ENCODE measurements around the gene PDILT.
"Not testable (repeated sequence)": the region's sequence is repeated elsewhere in the genome, so short reads cannot be mapped to it uniquely, and the experiment has no call there.

PDILT gene

DNA sequence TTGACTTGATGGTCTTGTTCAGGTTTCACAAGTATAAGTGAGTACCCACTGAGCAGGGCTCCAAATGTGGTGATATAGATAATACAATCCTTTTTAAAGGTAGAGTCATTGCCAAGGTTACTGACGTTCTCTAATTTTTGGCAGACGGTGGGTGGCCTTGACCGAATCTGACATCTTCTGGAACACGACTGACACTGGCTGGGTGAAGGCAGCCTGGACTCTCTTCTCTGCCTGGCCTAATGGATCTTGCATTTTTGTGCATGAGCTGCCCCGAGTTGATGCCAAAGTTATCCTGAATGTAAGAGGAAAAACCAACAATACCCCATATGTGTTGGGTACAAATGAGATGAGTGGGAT is 19.2 kb upstream of the PDILT start:
- H3K4me3 Mint-ChIP-seq; H3K27me3 Mint-ChIP-seq; H3K9me3 Mint-ChIP-seq; H3K4me1 Mint-ChIP-seq; H3K36me3 Mint-ChIP-seq (ENCODE audit: low read depth); DNase-seq; H3K27ac Mint-ChIP-seq; ATAC-seq: not testable (repeated sequence)

DNA sequence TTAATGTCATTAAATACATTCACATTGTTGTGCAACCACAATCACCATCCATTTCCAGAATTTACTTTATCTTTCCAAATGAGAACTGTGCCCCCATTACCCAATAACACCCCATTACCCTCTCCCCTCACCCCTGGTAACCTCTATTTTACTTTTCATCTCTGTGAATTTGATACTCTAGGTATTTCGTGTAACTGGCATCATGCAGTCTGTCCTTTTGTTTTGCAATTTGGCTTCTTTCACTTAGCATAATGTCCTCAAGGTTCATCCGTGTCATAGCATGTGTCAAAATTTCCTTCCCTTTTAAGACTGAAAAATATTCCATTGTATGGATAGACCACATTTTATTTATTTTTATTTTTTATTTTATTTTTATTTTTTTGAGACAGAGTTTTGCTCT is 17.2 kb upstream of the PDILT start:
- H3K4me1 Mint-ChIP-seq; H3K27me3 Mint-ChIP-seq; H3K36me3 Mint-ChIP-seq (ENCODE audit: low read depth); DNase-seq; H3K4me3 Mint-ChIP-seq; H3K9me3 Mint-ChIP-seq; ATAC-seq; H3K27ac Mint-ChIP-seq: not testable (repeated sequence)

DNA sequence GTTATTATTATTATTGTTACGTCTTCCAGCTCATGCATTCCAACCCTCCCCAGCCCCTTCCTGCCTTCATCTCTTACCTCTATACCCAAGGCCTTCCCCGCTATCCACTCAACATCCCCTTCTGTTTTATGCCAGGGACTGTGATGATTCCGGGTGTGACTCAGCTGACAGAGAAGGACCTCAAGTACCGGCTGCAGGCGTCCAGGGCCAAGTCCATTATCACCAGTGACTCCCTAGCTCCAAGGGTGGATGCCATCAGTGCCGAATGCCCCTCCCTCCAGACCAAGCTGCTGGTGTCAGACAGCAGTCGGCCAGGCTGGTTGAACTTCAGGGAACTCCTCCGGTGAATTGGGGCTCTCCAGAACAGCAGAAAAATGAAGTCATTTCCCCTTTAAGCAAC is 14.6 kb upstream of the PDILT start:
- H3K36me3 Mint-ChIP-seq (ENCODE audit: low read depth); DNase-seq; ATAC-seq; H3K4me1 Mint-ChIP-seq; H3K4me3 Mint-ChIP-seq; H3K27me3 Mint-ChIP-seq; H3K9me3 Mint-ChIP-seq; H3K27ac Mint-ChIP-seq: not testable (repeated sequence)

DNA sequence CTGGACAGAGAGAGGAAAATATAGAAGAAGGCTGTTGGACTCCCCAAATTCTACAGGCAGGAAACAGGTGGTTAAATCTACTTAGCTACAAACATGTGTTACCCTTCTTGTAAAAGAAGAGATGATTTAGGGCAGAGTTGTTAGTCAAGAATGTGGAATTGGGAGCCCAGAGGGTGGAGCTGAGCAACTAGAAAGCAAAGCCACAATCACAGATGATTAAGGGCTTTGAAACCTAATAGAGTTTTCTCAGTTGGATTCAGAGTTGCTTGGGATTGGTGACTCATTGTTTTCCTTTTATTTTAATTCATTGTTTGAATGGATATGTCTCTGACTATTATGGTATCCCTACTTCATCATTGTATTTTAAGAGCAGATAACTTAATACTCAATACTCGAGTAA is 11.0 kb upstream of the PDILT start:
- Mint-ChIP-seq H3K9me3 (no peaks in the 10 kb centered on the region), H3K27ac (no peak overlapping the region), H3K4me1 (no peaks in the 10 kb centered on the region), H3K36me3 (ENCODE audit: low read depth) (no peaks in the 10 kb centered on the region), H3K4me3 (no peak overlapping the region), H3K27me3 (peaks cover 6% of the 10 kb centered on the region)
- no peak for ATAC-seq
- DNase-seq = no peak

DNA sequence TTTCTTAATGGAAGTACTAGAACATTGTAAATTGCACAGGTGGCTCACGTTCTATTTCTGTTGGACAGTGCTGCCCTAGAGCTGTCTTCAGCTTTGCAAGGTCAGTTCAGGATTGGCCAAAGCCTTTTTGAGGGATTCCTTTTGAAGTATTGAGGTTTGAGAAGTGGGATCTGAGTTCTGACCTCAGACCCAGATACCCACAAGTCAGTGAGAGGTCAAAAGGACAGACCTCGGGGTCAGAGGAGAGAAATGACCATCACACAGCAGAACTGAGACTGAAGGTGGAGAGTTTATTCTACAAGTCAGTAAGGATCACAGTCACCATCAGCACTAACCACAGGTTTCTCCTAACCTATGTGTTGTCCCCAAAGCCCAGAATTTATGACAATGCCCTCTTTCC is 6.5 kb upstream of the PDILT start:
- no peaks in the 10 kb centered on the region for H3K36me3 Mint-ChIP-seq (ENCODE audit: low read depth)
- H3K27me3 Mint-ChIP-seq = peaks cover 3% of the 10 kb centered on the region
- no peak for DNase-seq
- H3K4me1 Mint-ChIP-seq = no peaks in the 10 kb centered on the region
- no peak overlapping the region for H3K27ac Mint-ChIP-seq
- H3K4me3 Mint-ChIP-seq = no peak overlapping the region
- H3K9me3 Mint-ChIP-seq = no peaks in the 10 kb centered on the region
- no peak for ATAC-seq

DNA sequence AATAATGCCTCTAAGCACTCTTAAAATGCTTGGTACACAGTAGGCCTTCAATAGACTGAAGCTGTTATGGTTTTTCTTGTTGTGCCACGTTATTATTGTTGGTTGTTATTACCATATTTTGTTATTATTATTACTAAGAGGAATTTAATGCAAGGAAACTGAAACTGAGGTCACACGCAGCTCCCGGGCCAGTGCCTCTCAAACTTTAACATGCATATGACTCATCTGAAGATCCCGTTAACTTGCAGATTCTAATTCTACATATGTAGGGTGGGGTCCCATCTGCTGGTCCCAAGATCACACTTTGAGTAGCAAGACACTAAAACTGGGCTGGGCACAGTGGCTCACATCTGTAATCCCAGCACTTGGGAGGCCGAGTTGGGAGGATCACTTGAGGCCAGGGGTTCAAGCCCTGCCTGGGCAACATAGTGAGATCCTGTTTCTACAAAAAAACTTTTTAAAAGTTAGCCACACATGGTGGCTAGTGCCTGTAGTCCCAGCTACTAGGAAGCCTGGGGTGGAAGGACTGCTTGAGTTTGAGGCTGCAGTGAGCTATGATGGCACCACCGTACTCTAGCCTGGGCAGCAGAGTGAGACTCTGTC is 5.7 kb upstream of the PDILT start:
- no peak for DNase-seq
- no peak overlapping the region for H3K4me3 Mint-ChIP-seq
- H3K4me1 Mint-ChIP-seq = no peaks in the 10 kb centered on the region
- peaks cover 3% of the 10 kb centered on the region for H3K27me3 Mint-ChIP-seq
- ATAC-seq = no peak
- no peaks in the 10 kb centered on the region for H3K36me3 Mint-ChIP-seq (ENCODE audit: low read depth)
- no peak overlapping the region for H3K27ac Mint-ChIP-seq
- H3K9me3 Mint-ChIP-seq = no peaks in the 10 kb centered on the region

DNA sequence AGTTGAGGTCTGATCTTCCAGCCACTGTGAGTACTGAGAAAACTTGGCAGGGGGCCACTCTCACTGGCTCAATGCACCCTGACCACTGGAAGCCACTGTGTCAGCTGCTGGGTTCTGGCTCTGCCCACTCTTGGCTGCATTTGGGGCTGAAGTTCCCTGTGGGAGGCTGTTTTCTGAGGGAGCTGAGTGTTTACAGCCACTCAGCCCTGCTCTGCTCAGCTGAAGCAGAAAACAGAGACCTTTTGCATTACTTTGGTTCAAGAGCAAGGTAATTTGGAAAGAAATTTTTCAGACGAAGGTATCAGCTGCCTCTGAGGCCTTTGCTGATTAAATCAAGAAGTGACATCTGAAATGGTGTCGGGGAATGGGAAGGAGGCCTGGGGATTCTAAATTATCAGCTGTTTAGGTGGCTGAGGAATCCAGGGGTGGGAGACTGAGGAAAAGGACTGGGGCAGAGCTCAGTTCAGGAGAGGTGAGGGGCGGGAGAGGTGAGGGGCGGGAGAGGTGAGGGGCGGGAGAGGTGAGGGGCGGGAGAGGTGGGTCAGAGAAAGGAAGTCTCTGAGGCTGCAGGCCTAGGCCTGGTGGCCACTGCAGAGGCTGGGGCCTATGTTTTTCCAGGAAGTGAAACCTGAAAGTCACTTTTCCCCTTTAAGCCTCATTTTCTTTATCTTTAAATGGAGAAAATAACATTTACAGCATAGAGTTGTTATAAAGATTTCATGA is 5.0 kb upstream of the PDILT start, which contains the start of gene ACSM5:
Gene ACSM5, plus strand, starts transcription at position 137 of the 723 bp plus-strand sequence. CDS start 1,951 bp downstream, outside the sequence.
- DNase-seq = no peak
- H3K9me3 Mint-ChIP-seq = no peaks in the 10 kb centered on the region
- H3K27ac Mint-ChIP-seq = no peak within 1 kb of the TSS
- H3K4me1 Mint-ChIP-seq = no peaks in the 10 kb centered on the region
- no peaks in the 10 kb centered on the region for H3K36me3 Mint-ChIP-seq (ENCODE audit: low read depth)
- H3K4me3 Mint-ChIP-seq = no peak within 1 kb of the TSS
- H3K27me3 Mint-ChIP-seq = peaks cover 2% of the 10 kb centered on the region
- no peak for ATAC-seq

DNA sequence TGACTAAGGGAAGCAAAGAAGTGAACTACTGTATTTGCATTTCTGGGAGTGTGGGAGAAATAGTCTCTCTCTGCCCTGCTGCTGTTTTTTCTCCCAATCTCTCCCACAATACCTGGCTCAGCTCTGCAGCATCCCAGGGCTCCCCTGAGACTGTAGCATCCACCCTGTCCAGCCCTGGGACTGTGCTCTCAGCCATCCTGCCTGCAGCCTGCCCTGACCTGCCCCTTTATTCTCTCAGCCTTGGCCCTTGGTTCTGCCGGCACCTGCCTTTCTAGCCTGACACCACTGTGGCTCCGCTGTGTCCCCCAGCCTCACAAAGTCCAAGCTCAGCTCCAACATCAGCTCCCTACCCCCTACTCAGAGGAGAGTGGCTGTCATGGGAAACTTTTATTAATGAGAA is 1.9 kb downstream of the PDILT start:
- no peak for ATAC-seq
- DNase-seq = no peak
- no peak overlapping the region for H3K27ac Mint-ChIP-seq
- H3K4me1 Mint-ChIP-seq = no peaks in the 10 kb centered on the region
- no peaks in the 10 kb centered on the region for H3K27me3 Mint-ChIP-seq
- no peaks in the 10 kb centered on the region for H3K9me3 Mint-ChIP-seq
- H3K4me3 Mint-ChIP-seq = no peak overlapping the region
- no peaks in the 10 kb centered on the region for H3K36me3 Mint-ChIP-seq (ENCODE audit: low read depth)

DNA sequence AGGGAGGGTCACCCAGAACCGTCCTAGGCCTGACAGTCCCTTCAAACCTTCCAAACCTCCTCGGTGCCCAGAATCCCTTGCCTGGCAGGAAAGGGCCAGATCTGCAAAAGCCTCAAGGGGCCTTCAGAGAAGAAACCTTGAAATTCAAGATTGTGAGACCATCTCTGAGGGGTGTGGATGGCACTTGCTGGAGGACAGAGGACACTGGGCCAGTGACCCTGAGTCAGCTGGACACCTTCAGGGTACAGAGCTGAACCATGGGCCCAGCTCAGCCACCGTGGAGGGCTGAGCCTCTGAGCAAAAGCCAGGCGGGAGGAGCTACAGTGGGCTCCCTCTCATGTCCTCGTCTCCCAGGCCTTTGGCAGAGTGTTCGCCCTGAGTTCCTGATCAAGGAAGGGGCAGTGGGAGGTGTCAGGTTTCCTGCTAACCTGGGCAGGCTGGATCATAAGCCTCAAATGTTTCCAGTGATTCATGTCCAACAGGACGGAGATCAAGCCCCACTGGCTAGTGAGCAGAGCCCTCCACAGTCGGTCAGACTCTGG is 3.0 kb downstream of the PDILT start:
- Mint-ChIP-seq H3K27ac (no peak overlapping the region), H3K36me3 (ENCODE audit: low read depth) (no peaks in the 10 kb centered on the region), H3K4me1 (no peaks in the 10 kb centered on the region), H3K4me3 (no peak overlapping the region), H3K9me3 (no peaks in the 10 kb centered on the region), H3K27me3 (no peaks in the 10 kb centered on the region)
- no peak for DNase-seq
- no peak for ATAC-seq

DNA sequence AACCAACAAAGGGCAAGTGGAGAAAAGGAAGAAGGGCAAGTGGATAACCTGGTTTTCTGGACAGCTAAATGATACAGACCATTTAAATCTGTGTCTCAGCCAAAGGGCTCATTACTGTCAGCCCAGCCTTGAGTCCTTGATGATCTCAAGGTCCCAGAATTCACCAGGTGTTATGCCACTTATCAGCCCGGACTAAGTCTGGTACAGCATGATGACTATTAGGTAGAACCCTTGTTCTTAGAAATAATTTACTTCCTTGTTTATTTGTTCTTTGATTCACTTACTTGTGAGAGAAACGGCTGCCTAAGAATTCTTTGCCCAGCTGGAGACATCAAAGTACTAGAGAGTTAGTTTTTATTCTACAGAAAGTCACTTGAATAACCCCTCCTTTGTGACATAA is 3.5 kb downstream of the PDILT start:
- Mint-ChIP-seq H3K27me3 (no peaks in the 10 kb centered on the region), H3K9me3 (no peaks in the 10 kb centered on the region), H3K27ac (no peak overlapping the region), H3K4me1 (no peaks in the 10 kb centered on the region), H3K36me3 (ENCODE audit: low read depth) (no peaks in the 10 kb centered on the region), H3K4me3 (no peak overlapping the region)
- ATAC-seq (no peak), DNase-seq (no peak)

DNA sequence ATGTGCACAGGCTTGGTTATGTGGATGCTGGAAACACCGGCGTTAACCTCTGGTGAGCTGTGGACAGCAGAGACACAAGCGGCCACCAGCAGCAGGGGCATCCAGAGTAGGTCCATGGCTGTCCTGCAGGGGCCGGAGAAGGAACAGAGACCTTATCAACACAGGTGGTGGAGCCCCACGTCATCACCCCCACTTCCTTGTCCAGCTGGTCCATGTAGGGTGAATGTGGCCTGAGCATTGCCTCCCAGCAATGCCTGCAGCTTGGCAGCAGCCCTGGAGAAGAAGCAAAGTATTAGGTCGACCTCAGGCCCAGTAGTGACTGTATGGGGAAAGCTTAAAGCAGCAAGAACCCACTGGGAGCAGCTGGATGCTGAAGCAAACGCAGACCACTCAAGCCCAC is 5.4 kb downstream of the PDILT start:
- Mint-ChIP-seq H3K36me3 (ENCODE audit: low read depth) (no peaks in the 10 kb centered on the region), H3K4me3 (no peak overlapping the region), H3K27ac (no peak overlapping the region), H3K27me3 (no peaks in the 10 kb centered on the region), H3K9me3 (no peaks in the 10 kb centered on the region), H3K4me1 (no peaks in the 10 kb centered on the region)
- ATAC-seq (no peak), DNase-seq (no peak)

DNA sequence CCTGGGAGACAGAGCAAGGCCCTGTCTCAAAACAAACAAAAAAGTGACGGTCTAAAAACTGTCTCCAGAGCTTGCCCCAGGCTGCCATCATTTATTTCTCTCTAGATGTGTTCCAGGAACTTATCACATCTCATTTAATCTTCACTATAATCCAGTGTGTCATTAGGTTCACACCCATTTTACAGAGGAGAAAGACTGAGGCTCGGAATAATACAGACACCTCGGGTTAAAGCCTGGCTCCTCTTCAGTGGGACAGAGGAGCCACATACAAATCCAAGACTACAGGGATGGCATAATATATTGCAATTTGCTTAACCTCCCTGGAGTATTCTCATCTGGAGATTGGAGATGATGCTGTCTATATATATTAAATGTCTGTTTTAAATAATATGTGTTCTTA is 5.9 kb downstream of the PDILT start:
- Mint-ChIP-seq H3K4me3 (no peak overlapping the region), H3K27me3 (no peaks in the 10 kb centered on the region), H3K27ac (no peak overlapping the region), H3K36me3 (ENCODE audit: low read depth) (no peaks in the 10 kb centered on the region), H3K4me1 (no peaks in the 10 kb centered on the region), H3K9me3 (no peaks in the 10 kb centered on the region)
- no peak for ATAC-seq
- no peak for DNase-seq

DNA sequence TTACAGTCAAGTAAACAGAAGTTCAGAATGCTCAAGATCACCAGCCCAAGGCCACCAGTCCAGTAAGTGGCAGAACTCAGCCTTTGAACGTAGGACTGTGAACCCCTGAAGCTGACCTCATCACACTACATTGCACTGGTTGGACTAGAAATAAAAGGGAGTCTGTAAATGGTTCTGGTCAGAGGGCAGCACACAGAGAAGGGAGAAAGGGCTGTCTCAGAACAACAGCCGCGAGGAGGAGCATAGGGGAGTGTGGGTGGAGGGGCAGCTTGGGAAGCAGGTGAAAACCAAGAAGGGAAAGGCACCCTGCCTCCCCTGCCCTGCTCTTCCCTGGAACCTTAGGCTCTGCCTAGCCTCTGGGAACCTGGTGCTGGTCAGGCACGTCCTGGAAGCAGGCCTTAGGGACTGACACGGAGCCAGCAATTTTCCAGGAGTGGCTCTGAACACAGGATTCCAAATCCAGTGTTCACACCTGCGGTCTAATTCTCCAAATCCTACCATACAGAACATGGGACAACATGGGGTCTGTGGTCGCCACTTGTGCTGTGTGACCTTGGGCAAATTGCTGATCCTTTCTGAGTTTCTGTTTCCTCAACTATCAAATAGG is 7.0 kb downstream of the PDILT start:
- Mint-ChIP-seq H3K36me3 (ENCODE audit: low read depth) (no peaks in the 10 kb centered on the region), H3K27ac (no peak overlapping the region), H3K9me3 (no peaks in the 10 kb centered on the region), H3K4me3 (no peak overlapping the region), H3K4me1 (no peaks in the 10 kb centered on the region), H3K27me3 (no peaks in the 10 kb centered on the region)
- ATAC-seq = no peak
- DNase-seq = no peak

DNA sequence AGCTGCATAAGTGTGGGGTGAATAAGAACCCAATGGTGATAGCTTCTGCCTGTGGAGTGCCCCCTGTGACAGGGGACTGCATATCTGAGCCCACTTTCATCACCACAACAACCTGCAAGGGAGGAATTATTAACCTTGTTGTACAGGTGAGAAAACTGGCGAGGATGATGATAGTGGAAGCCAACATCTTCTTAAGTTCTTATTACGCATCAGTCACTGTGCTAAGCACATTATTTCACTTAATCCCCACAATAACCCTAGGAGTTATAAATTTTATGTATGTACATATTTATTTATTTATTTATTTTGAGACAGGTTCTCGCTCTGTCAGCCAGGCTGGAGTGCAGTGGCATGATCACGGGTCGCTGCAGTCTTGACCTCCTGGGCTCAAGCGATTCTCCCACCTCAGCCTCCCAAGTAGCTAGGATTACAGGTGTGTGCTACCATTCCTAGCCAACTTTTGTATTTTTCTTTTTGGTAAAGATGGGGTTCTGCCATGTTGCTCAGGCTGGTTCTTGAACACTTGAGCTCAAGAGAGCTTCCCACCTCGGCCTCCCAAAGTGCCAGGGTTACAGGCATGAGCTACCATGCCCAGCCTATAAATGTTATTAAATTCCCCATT is 7.6 kb downstream of the PDILT start:
- H3K4me3 Mint-ChIP-seq = no peak overlapping the region
- H3K9me3 Mint-ChIP-seq = no peaks in the 10 kb centered on the region
- no peak overlapping the region for H3K27ac Mint-ChIP-seq
- no peak for DNase-seq
- H3K4me1 Mint-ChIP-seq = no peaks in the 10 kb centered on the region
- no peaks in the 10 kb centered on the region for H3K27me3 Mint-ChIP-seq
- no peaks in the 10 kb centered on the region for H3K36me3 Mint-ChIP-seq (ENCODE audit: low read depth)
- no peak for ATAC-seq

DNA sequence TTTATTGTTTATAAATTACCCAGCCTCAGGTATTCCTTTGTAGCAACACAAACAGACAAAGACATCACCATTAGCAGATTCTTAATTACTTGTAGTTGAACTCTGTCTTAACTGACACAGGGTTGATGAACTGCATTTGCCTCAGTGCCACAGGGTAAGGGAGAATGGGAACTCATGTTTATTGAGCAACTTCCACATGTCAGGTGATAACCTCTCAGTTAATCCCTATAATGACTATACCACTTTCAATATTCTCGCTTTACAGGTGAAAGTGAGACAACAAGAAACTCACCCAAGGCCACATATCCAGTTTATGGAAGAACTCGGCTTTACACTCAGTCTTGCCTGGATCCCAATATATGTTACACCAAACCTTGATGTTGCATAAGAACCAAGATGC is 8.6 kb downstream of the PDILT start:
- Mint-ChIP-seq H3K4me1 (no peaks in the 10 kb centered on the region), H3K27me3 (no peaks in the 10 kb centered on the region), H3K9me3 (no peaks in the 10 kb centered on the region), H3K4me3 (no peak overlapping the region), H3K36me3 (ENCODE audit: low read depth) (no peaks in the 10 kb centered on the region), H3K27ac (no peak overlapping the region)
- DNase-seq (no peak), ATAC-seq (no peak)

Data from activated naive CD8-positive, alpha-beta T cell treated with anti-CD3 and anti-CD28 coated beads, Interleukin-2, amount 50 U/mL, for 24 hours (primary cell).